Measurements from ENCODE around the gene ANKFN1.

DNA sequence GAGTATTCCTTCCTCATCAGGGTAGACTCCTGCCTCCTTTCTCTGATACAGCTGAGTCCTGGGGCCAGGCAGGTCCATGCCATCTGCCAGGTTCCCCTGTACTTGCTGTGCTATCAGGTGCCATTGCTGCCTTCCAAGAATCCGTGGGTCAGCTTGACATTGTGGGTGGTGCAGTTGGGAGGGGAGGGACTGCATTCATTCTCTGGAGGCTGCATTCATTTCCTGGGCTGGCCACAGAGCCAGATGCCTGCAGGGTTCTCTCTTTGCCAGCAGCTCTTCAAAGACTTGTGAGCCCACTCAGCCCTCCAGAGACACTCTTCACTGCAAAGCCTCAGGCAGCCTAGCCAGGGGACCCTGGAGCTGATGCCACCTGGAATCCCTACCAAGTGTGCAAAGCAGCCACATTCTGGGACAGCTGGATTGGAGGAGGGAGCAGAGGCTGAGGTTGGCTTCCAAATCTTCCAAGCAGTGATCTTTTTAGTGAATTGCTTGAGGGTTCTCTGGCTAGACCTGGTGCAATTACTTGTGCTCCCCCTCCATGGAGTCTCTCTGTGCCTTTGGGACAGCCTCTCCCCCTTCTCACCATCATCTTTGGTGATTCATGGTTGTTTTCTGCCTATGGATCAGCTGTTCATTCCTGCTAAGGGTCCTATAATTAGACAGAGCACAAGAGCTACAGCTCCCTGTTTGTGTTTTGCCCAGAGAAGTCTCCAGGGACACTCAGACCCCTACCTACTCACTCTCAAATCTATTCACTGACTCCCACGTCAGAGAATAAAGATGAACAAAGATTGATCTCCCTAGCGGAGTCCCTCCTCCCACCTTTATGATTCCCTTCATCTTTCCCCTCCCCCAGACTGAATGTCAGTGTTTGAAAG, 20.9 kb downstream of the ANKFN1 start:
- TF ChIP-seq, protein P1, sequence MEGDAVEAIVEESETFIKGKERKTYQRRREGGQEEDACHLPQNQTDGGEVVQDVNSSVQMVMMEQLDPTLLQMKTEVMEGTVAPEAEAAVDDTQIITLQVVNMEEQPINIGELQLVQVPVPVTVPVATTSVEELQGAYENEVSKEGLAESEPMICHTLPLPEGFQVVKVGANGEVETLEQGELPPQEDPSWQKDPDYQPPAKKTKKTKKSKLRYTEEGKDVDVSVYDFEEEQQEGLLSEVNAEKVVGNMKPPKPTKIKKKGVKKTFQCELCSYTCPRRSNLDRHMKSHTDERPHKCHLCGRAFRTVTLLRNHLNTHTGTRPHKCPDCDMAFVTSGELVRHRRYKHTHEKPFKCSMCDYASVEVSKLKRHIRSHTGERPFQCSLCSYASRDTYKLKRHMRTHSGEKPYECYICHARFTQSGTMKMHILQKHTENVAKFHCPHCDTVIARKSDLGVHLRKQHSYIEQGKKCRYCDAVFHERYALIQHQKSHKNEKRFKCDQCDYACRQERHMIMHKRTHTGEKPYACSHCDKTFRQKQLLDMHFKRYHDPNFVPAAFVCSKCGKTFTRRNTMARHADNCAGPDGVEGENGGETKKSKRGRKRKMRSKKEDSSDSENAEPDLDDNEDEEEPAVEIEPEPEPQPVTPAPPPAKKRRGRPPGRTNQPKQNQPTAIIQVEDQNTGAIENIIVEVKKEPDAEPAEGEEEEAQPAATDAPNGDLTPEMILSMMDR (IDR thresholded peaks at IDR 0.05; ENCODE audit: insufficient read depth, low read depth, low read length), result no peak
- no peak for TF ChIP-seq EZH2 (IDR thresholded peaks at IDR 0.05; ENCODE audit: insufficient read depth, low read length)
